Right atrium auricular region (tissue), 2 donors: ENCODE data around the gene FRS2. TPM values are rescaled to one million over a fixed set of nuclear protein-coding genes. Genes with fewer than 3 reads are reported as not detected.
"Not testable (repeated sequence)": the region's sequence is repeated elsewhere in the genome, so short reads cannot be mapped to it uniquely, and the experiment has no call there.

Source experiments
- DNase-seq: peaks from one replicate; pipeline ENCODE4 v3.0.0-alpha.2; 2019; ENCODE audit warnings: low spot score
- H3K27ac ChIP-seq, 2 donors: fragments of 200-600 bp; sonication (generic); 1 replicate in 1 of 2; 2 replicates in 1 of 2; pipeline ENCODE4 v1.5.1; 2016 to 2019
- H3K27me3 ChIP-seq, 2 donors: fragments of 200-600 bp; sonication (generic); one replicate each; pipeline versions ENCODE4 v1.5.1 to v1.6.0; 2017 to 2019
- H3K36me3 ChIP-seq: fragments of 200-600 bp; sonication (generic); one replicate; pipeline ENCODE4 v1.5.1; 2016
- H3K4me1 ChIP-seq, 2 donors: fragments of 200-600 bp; sonication (generic); one replicate each; pipeline versions ENCODE4 v1.5.1 to v1.6.0; 2017 to 2019
- H3K4me3 ChIP-seq, 2 donors: fragments of 200-600 bp; sonication (generic); 1 replicate in 1 of 2; 2 replicates in 1 of 2; pipeline ENCODE4 v1.5.1; 2017 to 2019; ENCODE audit warnings: mild to moderate bottlenecking in 1 of 2, moderate library complexity in 1 of 2
- H3K9me3 ChIP-seq, 2 donors: fragments of 200-600 bp; sonication (generic); one replicate each; pipeline ENCODE4 v1.5.1; 2019
- CTCF ChIP-seq, 2 donors: fragments of 200-600 bp; sonication (generic); IDR thresholded peaks; one replicate each; pipeline ENCODE4 v1.5.1; 2019; ENCODE audit warnings: antibody characterized with exemption in 2 of 2
- total RNA-seq, 2 donors: library from RNA; depleted of rRNA; stranded (reverse); fragments of >200 nt; gene quantifications; one replicate each; pipeline ENCODE4 v1.1.0, GENCODE V29; 2016

Gene FRS2
- total RNA-seq, 2 donors from 2014 or later = 25.9 to 32.5 TPM

DNA sequence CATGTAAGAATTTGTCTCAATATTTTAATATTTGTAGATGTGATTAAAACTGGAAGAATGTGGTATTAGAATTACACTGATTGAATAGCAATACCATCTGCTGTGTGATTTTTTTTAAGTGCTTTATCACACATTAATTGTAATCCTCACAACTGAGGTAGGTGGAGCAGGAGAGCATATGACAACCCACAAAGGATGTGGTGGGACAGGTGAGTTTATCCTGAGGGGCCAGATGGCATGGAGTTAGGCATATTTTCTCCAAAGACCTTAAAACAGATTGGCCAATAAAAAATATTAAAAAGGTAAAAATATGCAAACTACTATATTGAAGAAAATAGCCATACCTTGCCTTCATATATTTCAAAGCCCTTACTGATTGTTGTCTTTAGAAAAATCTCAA is 132.8 kb downstream of the FRS2 start:
- Histone ChIP-seq H3K4me1 (peaks cover 0 to 4% of the 10 kb centered on the region in 2 donors), H3K4me3 (no peak overlapping the region), H3K9me3 (no peaks in the 10 kb centered on the region), H3K36me3 (peaks cover 53% of the 10 kb centered on the region), H3K27me3 (no peaks in the 10 kb centered on the region), H3K27ac (no peak overlapping the region)
- no peak for TF ChIP-seq CTCF (IDR thresholded peaks at IDR 0.05)
- DNase-seq = no peak

- peaks cover 47% of the 10 kb centered on the region for H3K36me3 ChIP-seq
- H3K4me1 ChIP-seq = not testable (repeated sequence)
These were observed 133.4 kb downstream of the FRS2 start for GRCh38 chr12:69603556-69603955.

DNA sequence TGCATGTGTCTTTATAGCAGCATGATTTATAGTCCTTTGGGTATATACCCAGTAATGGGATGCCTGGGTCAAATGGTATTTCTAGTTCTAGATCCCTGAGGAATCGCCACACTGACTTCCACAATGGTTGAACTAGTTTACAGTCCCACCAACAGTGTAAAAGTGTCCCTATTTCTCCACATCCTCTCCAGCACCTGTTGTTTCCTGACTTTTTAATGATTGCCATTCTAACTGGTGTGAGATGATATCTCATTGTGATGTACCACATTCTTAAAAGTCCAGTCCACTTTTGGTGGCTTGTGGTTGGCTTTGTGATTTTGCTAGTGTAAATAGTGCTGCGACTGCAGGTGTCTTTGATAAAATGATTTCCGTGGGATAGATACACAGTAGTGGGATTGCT is 134.1 kb downstream of the FRS2 start:
- not testable (repeated sequence) for DNase-seq, H3K27ac ChIP-seq, H3K4me1 ChIP-seq, H3K4me3 ChIP-seq, H3K27me3 ChIP-seq, H3K9me3 ChIP-seq
- peaks cover 40% of the 10 kb centered on the region for H3K36me3 ChIP-seq

More at GRCh38 chr12:69603556-69603955, 133.4 kb downstream of the FRS2 start:
- H3K27me3 ChIP-seq, DNase-seq, H3K9me3 ChIP-seq, H3K27ac ChIP-seq, H3K4me3 ChIP-seq: not testable (repeated sequence)

DNA sequence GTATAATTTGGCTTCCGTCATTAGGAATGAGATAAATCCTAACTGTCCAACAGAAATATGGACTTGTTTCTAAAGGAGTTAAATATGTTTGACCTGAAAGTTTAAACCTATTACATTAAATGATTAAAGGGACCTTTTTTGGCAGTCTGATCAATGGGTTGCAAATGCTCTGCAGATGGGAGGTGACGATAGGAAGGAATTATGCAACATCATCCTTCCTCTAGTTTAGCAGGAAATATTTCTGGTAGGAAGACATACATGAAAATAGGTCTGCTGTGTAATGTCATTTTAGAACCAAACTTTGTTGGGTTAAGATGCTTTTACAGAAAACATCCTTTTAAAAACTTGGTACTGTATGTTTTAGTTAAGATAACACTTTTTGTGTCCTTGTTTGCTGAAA is 137.9 kb downstream of the FRS2 start:
- TF ChIP-seq CTCF (IDR thresholded peaks at IDR 0.05) = no peak
- peaks cover 5% of the 10 kb centered on the region for H3K36me3 ChIP-seq
- peaks cover 0 to 4% of the 10 kb centered on the region in 2 donors for H3K4me1 ChIP-seq
- DNase-seq = no peak
- H3K4me3 ChIP-seq = peak overlapping the region; percentile 16 to 45
- peak overlapping the region; percentile 85 for H3K27ac ChIP-seq
- no peaks in the 10 kb centered on the region for H3K9me3 ChIP-seq
- no peaks in the 10 kb centered on the region for H3K27me3 ChIP-seq

- Histone ChIP-seq H3K4me3 (peak overlapping the region; percentile 22 to 45), H3K27me3 (no peaks in the 10 kb centered on the region), H3K4me1 (peaks cover 0 to 4% of the 10 kb centered on the region in 2 donors), H3K27ac (peak overlapping the region; percentile 85), H3K9me3 (no peaks in the 10 kb centered on the region), H3K36me3 (no peaks in the 10 kb centered on the region)
- DNase-seq = no peak
- no peak for TF ChIP-seq CTCF (IDR thresholded peaks at IDR 0.05)
These were observed 139.9 kb downstream of the FRS2 start for GRCh38 chr12:69610126-69610525.

DNA sequence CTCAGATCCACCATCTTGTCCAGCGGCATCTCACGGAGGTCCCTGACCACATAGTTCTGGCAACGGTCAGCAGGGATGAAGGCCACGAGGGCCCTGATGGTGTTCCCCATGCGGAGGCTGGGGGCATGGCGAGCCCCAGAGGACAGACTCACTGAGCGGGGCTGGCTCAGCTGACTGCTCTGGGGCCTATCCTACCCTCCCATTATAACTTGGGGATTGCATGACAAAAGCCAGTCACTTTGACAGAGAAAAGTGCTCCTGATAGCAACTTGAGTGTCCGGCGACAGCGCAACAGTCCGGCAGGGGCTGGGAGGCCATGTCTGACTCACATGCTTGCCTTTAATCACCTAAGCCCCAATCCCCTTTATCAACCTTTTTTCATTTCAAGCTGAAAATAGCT is 140.5 kb downstream of the FRS2 start, which contains the start of gene LRRC10:
TSS of gene LRRC10 (minus strand) at position 179 of the 400 bp plus-strand sequence. CDS start at position 110, 69 bp downstream.
- H3K27me3 ChIP-seq = no peaks in the 10 kb centered on the region
- H3K4me1 ChIP-seq = peaks cover 0 to 4% of the 10 kb centered on the region in 2 donors
- no peaks in the 10 kb centered on the region for H3K36me3 ChIP-seq
- peak within 1 kb of the TSS; percentile 85 for H3K27ac ChIP-seq
- peak within 1 kb of the TSS; percentile 22 to 45 for H3K4me3 ChIP-seq
- no peak for DNase-seq
- H3K9me3 ChIP-seq = no peaks in the 10 kb centered on the region
- TF ChIP-seq CTCF (IDR thresholded peaks at IDR 0.05) = no peak

DNA sequence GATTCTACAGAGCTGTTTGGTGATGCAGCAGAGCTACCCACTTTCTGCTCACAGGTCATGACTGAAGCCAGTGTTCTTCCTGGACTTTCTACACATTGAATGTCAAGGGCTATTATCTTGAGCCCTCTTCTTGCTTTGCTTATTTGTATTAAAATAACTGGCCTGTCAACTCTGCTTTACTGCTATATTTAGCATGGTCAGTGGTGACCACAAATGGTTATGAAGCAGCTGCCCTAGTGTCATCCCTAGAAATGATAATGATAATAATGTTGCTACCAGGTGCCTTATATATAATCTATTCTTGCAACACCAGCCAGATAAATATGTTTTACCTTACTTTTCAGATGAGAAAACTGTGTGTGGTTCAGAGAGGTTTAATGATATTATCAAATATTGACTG is 143.2 kb downstream of the FRS2 start:
- H3K27me3 ChIP-seq = no peaks in the 10 kb centered on the region
- H3K27ac ChIP-seq = peak overlapping the region; percentile 85
- H3K9me3 ChIP-seq = no peaks in the 10 kb centered on the region
- TF ChIP-seq CTCF (IDR thresholded peaks at IDR 0.05) = no peak
- no peaks in the 10 kb centered on the region for H3K4me1 ChIP-seq
- no peak for DNase-seq
- no peaks in the 10 kb centered on the region for H3K36me3 ChIP-seq
- peak overlapping the region; percentile 25 to 27 for H3K4me3 ChIP-seq
